Measurements from ENCODE around the gene NCKAP5L. TPM values are rescaled to one million over a fixed set of nuclear protein-coding genes. Genes with fewer than 3 reads are reported as not detected.
A peak's percentile ranks its signal among the peaks of the same experiment; 100 is the strongest.

Gene NCKAP5L
- polyA plus RNA-seq, 3 donors: 3.7 to 14.9 (median 6.8) TPM

GRCh38 chr12:49779581-49779980 lies 48.6 kb downstream of the NCKAP5L start:
- no peaks in the 10 kb centered on the region for H4K20me1 ChIP-seq (ENCODE audit: insufficient read depth, low read length)
- no CpG with 5 or more reads among the region's 2 CpGs for WGBS (ENCODE audit: insufficient coverage)
- no peak for TF ChIP-seq CTCF (IDR thresholded peaks at IDR 0.05)
- H3K27ac ChIP-seq (ENCODE audit: low read depth in 1 of 2, low read length in 2 of 2): no peak overlapping the region
- Mint-ChIP-seq H3K27ac (no peak overlapping the region), H3K4me3 (no peak overlapping the region), H3K4me1 (peaks cover 28% of the 10 kb centered on the region), H3K27me3 (ENCODE audit: low read depth in 3 of 3) (peaks cover 8 to 10% (median 8%) of the 10 kb centered on the region in 3 donors), H3K36me3 (no peaks in the 10 kb centered on the region), H3K9me3 (peaks cover 5 to 13% (median 9%) of the 10 kb centered on the region in 7 donors)
- intact Hi-C loops (cut with micrococcal nuclease): loop anchor here (2.0 to 5.0 kb wide), 2 partner anchors 58 to 59 kb away; no protein-coding TSS in a partner anchor
- peaks cover 8 to 17% of the 10 kb centered on the region in 2 donors for H3K4me1 ChIP-seq (ENCODE audit: control insufficient read depth in 1 of 2, insufficient read depth in 2 of 2, low read length in 2 of 2)
- no peaks in the 10 kb centered on the region for H3K36me3 ChIP-seq (replicated peaks in 1 of 2; ENCODE audit: control insufficient read depth in 1 of 2, insufficient read depth in 2 of 2, low read length in 2 of 2)
- H3K27me3 ChIP-seq (ENCODE audit: control insufficient read depth in 2 of 2, insufficient read depth in 2 of 2, low read length in 2 of 2): no peaks in the 10 kb centered on the region
- no peak overlapping the region for H3K4me3 ChIP-seq (replicated peaks in 1 of 3; ENCODE audit: low read depth in 2 of 3, low read length in 3 of 3)
- H3K9ac ChIP-seq (ENCODE audit: insufficient read depth, low read length, poor library complexity, severe bottlenecking): no peak overlapping the region
- peak in 1 of 3 donors; percentile 57 for DNase-seq
- H3K9me3 ChIP-seq (replicated peaks in 1 of 2; ENCODE audit: control insufficient read depth in 1 of 2, insufficient read depth in 1 of 2, low read length in 2 of 2): no peaks in the 10 kb centered on the region
- H3K4me2 ChIP-seq (replicated peaks; ENCODE audit: extremely low read depth, low read length, poor library complexity, severe bottlenecking): no peak overlapping the region
- H3K79me2 ChIP-seq (ENCODE audit: insufficient read depth, low read length): no peaks in the 10 kb centered on the region
- no peak overlapping the region for H2AFZ ChIP-seq (ENCODE audit: insufficient read depth, low read depth, low read length, poor library complexity, severe bottlenecking)

- Histone ChIP-seq H3K4me1 (ENCODE audit: control insufficient read depth in 1 of 2, insufficient read depth in 2 of 2, low read length in 2 of 2) (peaks cover 4 to 10% of the 10 kb centered on the region in 2 donors), H3K27me3 (ENCODE audit: control insufficient read depth in 2 of 2, insufficient read depth in 2 of 2, low read length in 2 of 2) (no peaks in the 10 kb centered on the region), H3K4me2 (replicated peaks; ENCODE audit: extremely low read depth, low read length, poor library complexity, severe bottlenecking) (no peak overlapping the region), H3K27ac (ENCODE audit: low read depth in 1 of 2, low read length in 2 of 2) (no peak overlapping the region), H3K4me3 (replicated peaks in 1 of 3; ENCODE audit: low read depth in 2 of 3, low read length in 3 of 3) (no peak overlapping the region), H2AFZ (ENCODE audit: insufficient read depth, low read depth, low read length, poor library complexity, severe bottlenecking) (peak overlapping the region; percentile 16), H3K36me3 (replicated peaks in 1 of 2; ENCODE audit: control insufficient read depth in 1 of 2, insufficient read depth in 2 of 2, low read length in 2 of 2) (no peaks in the 10 kb centered on the region), H3K9me3 (replicated peaks in 1 of 2; ENCODE audit: control insufficient read depth in 1 of 2, insufficient read depth in 1 of 2, low read length in 2 of 2) (no peaks in the 10 kb centered on the region), H3K79me2 (ENCODE audit: insufficient read depth, low read length) (no peaks in the 10 kb centered on the region), H3K9ac (ENCODE audit: insufficient read depth, low read length, poor library complexity, severe bottlenecking) (no peak overlapping the region), H4K20me1 (ENCODE audit: insufficient read depth, low read length) (no peaks in the 10 kb centered on the region)
- intact Hi-C loops (cut with micrococcal nuclease): loop anchor here (2.0 to 5.0 kb wide), 2 partner anchors 59 to 61 kb away; no protein-coding TSS in a partner anchor
- Mint-ChIP-seq H3K27me3 (ENCODE audit: low read depth in 3 of 3) (peaks cover 7 to 8% (median 8%) of the 10 kb centered on the region in 3 donors), H3K27ac (no peak overlapping the region), H3K36me3 (no peaks in the 10 kb centered on the region), H3K4me1 (peaks cover 16% of the 10 kb centered on the region), H3K4me3 (peak overlapping the region in 1 of 2 donors; percentile 33), H3K9me3 (peaks cover 5 to 13% (median 9%) of the 10 kb centered on the region in 7 donors)
- peak in 2 of 3 donors; percentile 23 to 36 for DNase-seq
- peak; percentile 70 for TF ChIP-seq CTCF (IDR thresholded peaks at IDR 0.05)
- WGBS (ENCODE audit: insufficient coverage): 39% methylated on average over 10 of the region's 19 CpGs
Measured at GRCh38 chr12:49777800-49778748, 50.1 kb downstream of the NCKAP5L start.

Data from CD14-positive monocyte (primary cell).